NCI-H2227 (cell line): ENCODE measurements around the gene ASXL2.
"Not testable (repeated sequence)": the region's sequence is repeated elsewhere in the genome, so short reads cannot be mapped to it uniquely, and the experiment has no call there.

Source experiments
- DNase-seq: peaks from one replicate; lab custom pipeline; 2025; ENCODE audit not compliant: unreplicated experiment; lab: John Stamatoyannopoulos, UW

Gene ASXL2

GRCh38 chr2:25742501-25742900 lies 135.8 kb downstream of the ASXL2 start:
- DNase-seq, result no peak

GRCh38 chr2:25740810-25741381 lies 137.4 kb downstream of the ASXL2 start:
- DNase-seq, result no peak

GRCh38 chr2:25738383-25739343 lies 139.6 kb downstream of the ASXL2 start:
- no peak for DNase-seq

- DNase-seq, result no peak
Observed at GRCh38 chr2:25736899-25737515, 141.3 kb downstream of the ASXL2 start.

- DNase-seq, result no peak
Observed at GRCh38 chr2:25735835-25736234, 142.5 kb downstream of the ASXL2 start.

- DNase-seq, result no peak
Observed at GRCh38 chr2:25728559-25728958, 149.7 kb downstream of the ASXL2 start.

- DNase-seq, result no peak
Observed at GRCh38 chr2:25726522-25726921, 151.8 kb downstream of the ASXL2 start.

- no peak for DNase-seq
Observed at GRCh38 chr2:25725877-25726276, 152.4 kb downstream of the ASXL2 start.

GRCh38 chr2:25724756-25725155 lies 153.5 kb downstream of the ASXL2 start:
- DNase-seq, result no peak

GRCh38 chr2:25722224-25722623 lies 156.1 kb downstream of the ASXL2 start:
- DNase-seq, result no peak

GRCh38 chr2:25720575-25720974 lies 157.7 kb downstream of the ASXL2 start:
- no peak for DNase-seq

GRCh38 chr2:25714740-25715139 lies 163.5 kb downstream of the ASXL2 start:
- DNase-seq, result no peak

GRCh38 chr2:25712455-25712854 lies 165.8 kb downstream of the ASXL2 start:
- DNase-seq, result no peak

- DNase-seq, result no peak
Observed at GRCh38 chr2:25711675-25712354, 166.5 kb downstream of the ASXL2 start.

- no peak for DNase-seq
Observed at GRCh38 chr2:25710750-25711149, 167.5 kb downstream of the ASXL2 start.

- no peak for DNase-seq
Observed at GRCh38 chr2:25709349-25709748, 168.9 kb downstream of the ASXL2 start.

- DNase-seq, result peak; percentile 13
Observed at GRCh38 chr2:25707927-25708590, 170.2 kb downstream of the ASXL2 start.

- DNase-seq, result not testable (repeated sequence)
Observed at GRCh38 chr2:25705575-25705974, 172.7 kb downstream of the ASXL2 start.

GRCh38 chr2:25701801-25702200 lies 176.5 kb downstream of the ASXL2 start:
- DNase-seq, result no peak

- peak; percentile 59 for DNase-seq
Observed at GRCh38 chr2:25700221-25700660, 178.0 kb downstream of the ASXL2 start.

GRCh38 chr2:25699216-25699615 lies 179.1 kb downstream of the ASXL2 start:
- peak; percentile 69 for DNase-seq
